Measurements from ENCODE around the gene CLEC18A. TPM values are rescaled to one million over a fixed set of nuclear protein-coding genes. Genes with fewer than 3 reads are reported as not detected.

CLEC18A gene
- 0.20 TPM in 1 of 2 replicates, not detected in the other for total RNA-seq

DNA sequence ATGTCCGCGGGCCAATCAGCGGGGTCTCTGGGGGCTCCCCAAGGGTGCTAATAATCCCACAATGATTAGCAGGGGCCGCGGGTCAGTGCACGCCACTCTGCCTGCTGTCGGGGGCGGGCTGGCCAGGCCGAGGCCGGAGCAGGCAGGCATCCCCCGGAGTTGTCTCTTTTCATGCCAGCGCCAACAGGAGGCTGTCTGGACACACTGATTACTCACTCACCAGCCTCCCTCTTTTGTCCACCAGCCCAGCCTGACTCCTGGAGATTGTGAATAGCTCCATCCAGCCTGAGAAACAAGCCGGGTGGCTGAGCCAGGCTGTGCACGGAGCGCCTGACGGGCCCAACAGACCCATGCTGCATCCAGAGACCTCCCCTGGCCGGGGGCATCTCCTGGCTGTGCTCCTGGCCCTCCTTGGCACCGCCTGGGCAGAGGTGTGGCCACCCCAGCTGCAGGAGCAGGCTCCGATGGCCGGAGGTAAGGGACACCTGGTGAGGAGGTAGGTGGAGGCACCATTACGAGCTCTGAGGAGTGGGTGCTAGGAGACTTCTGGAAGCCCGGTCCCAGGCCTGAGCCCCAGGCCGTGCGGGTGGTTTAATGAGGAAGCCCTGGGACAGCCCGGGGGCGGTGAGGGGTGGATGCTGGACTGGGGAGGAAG, at the start of gene CLEC18A:
Gene CLEC18A (plus strand): TSS at position 318 of the 655 bp plus-strand sequence. CDS start 33 bp downstream, at position 351.

Small RNA genes lying within 50 kb of the gene (small RNA-seq; reads per million reads assigned to genes)
- gene AC026468.1 (not detected), gene MIR140 (164 reads per million, percentile 99 among the genes with 10 or more reads in this experiment)

Other genes starting within 250 kb of the CLEC18A start
- gene NQO1, start 224.8 kb upstream of the CLEC18A start, total RNA-seq: 423 and 585 TPM in 2 replicates
- 57.5 and 61.0 TPM in 2 replicates for gene NOB1, start 196.4 kb upstream of the CLEC18A start, total RNA-seq
- gene WWP2, start 189.0 kb upstream of the CLEC18A start, total RNA-seq: 19.1 and 30.5 TPM in 2 replicates
- 20.6 and 21.3 TPM in 2 replicates for gene PDPR, start 163.0 kb downstream of the CLEC18A start, total RNA-seq
- gene CLEC18C, start 222.5 kb downstream of the CLEC18A start, total RNA-seq: under 0.01 and 0.20 TPM in 2 replicates